ENCODE measurements around the gene DAPL1.

Gene DAPL1

GRCh38 chr2:158778243-158778642 is 16.9 kb upstream of the DAPL1 start:
- ATAC-seq: no peak

- ATAC-seq: no peak
Measured at GRCh38 chr2:158779621-158780020, 15.5 kb upstream of the DAPL1 start.

GRCh38 chr2:158781353-158781961 is 13.7 kb upstream of the DAPL1 start:
- no peak for ATAC-seq

- ATAC-seq: no peak
Measured at GRCh38 chr2:158782136-158782535, 13.0 kb upstream of the DAPL1 start.

- no peak for ATAC-seq
Measured at GRCh38 chr2:158782616-158783015, 12.5 kb upstream of the DAPL1 start.

GRCh38 chr2:158783923-158784322 is 11.2 kb upstream of the DAPL1 start:
- no peak for ATAC-seq

GRCh38 chr2:158786897-158787296 is 8.2 kb upstream of the DAPL1 start:
- no peak for ATAC-seq

- ATAC-seq: no peak
Measured at GRCh38 chr2:158788951-158789350, 6.2 kb upstream of the DAPL1 start.

- no peak for ATAC-seq
Measured at GRCh38 chr2:158796652-158797051, 1.5 kb downstream of the DAPL1 start.

- no peak for ATAC-seq
Measured at GRCh38 chr2:158797963-158798700, 3.0 kb downstream of the DAPL1 start.

GRCh38 chr2:158799181-158799580 is 4.1 kb downstream of the DAPL1 start:
- ATAC-seq: no peak

- no peak for ATAC-seq
Measured at GRCh38 chr2:158803506-158803905, 8.4 kb downstream of the DAPL1 start.

GRCh38 chr2:158805255-158805654 is 10.1 kb downstream of the DAPL1 start:
- ATAC-seq: no peak

- ATAC-seq: no peak
Measured at GRCh38 chr2:158805936-158806335, 10.8 kb downstream of the DAPL1 start.

GRCh38 chr2:158806941-158807340 is 11.8 kb downstream of the DAPL1 start:
- no peak for ATAC-seq

GRCh38 chr2:158808426-158808825 is 13.3 kb downstream of the DAPL1 start:
- no peak for ATAC-seq

GRCh38 chr2:158809816-158810215 is 14.7 kb downstream of the DAPL1 start:
- ATAC-seq: no peak

- ATAC-seq: no peak
Measured at GRCh38 chr2:158810731-158811460, 15.8 kb downstream of the DAPL1 start.

GRCh38 chr2:158815166-158815565 is 20.0 kb downstream of the DAPL1 start:
- ATAC-seq: no peak

- no peak for ATAC-seq
Measured at GRCh38 chr2:158815658-158816057, 20.5 kb downstream of the DAPL1 start.

GRCh38 chr2:158817588-158817987 is 22.5 kb downstream of the DAPL1 start:
- ATAC-seq: no peak

- ATAC-seq: no peak
Measured at GRCh38 chr2:158818511-158818910, 23.4 kb downstream of the DAPL1 start.

GRCh38 chr2:158822193-158822592 is 27.1 kb downstream of the DAPL1 start:
- ATAC-seq: no peak

Data from activated CD4-positive, CD25-positive, alpha-beta regulatory T cell treated with anti-CD3 and anti-CD28 coated beads, Interleukin-2, amount 50 U/mL, for 24 hours (primary cell).